Right renal cortex interstitium (tissue), 3 donors: Measurements from ENCODE around the gene SORCS3. TPM values are rescaled to one million over a fixed set of nuclear protein-coding genes. Genes with fewer than 3 reads are reported as not detected.

ENCODE experiments used
- DNase-seq, 3 donors: peaks; one replicate each; pipeline ENCODE4 v3.0.0-alpha.2; 2013; ENCODE audit warnings: low read depth in 3 of 3, low spot score in 2 of 3
- polyA plus RNA-seq, 3 donors: library from polyadenylated mRNA; unstranded; fragments of 120-200 nt; gene quantifications; one replicate each; pipeline ENCODE4 v1.2.1, GENCODE V29; 2013; ENCODE audit not compliant: insufficient read length in 3 of 3

The SORCS3 gene
- polyA plus RNA-seq, 3 donors = 2.6 to 4.1 (median 3.6) TPM

- no peak for DNase-seq
Measured at GRCh38 chr10:104767282-104767681, 126.2 kb downstream of the SORCS3 start.

- no peak for DNase-seq
Measured at GRCh38 chr10:104767745-104768144, 126.7 kb downstream of the SORCS3 start.

GRCh38 chr10:104773105-104773504 is 132.0 kb downstream of the SORCS3 start:
- no peak for DNase-seq

GRCh38 chr10:104774234-104774633 is 133.1 kb downstream of the SORCS3 start:
- no peak for DNase-seq

GRCh38 chr10:104777086-104777799 is 136.2 kb downstream of the SORCS3 start:
- DNase-seq = no peak

GRCh38 chr10:104778371-104778770 is 137.3 kb downstream of the SORCS3 start:
- DNase-seq = no peak

- DNase-seq = no peak
Measured at GRCh38 chr10:104779701-104780100, 138.6 kb downstream of the SORCS3 start.

GRCh38 chr10:104780165-104780564 is 139.1 kb downstream of the SORCS3 start:
- DNase-seq = no peak

GRCh38 chr10:104780946-104781595 is 140.0 kb downstream of the SORCS3 start:
- no peak for DNase-seq

GRCh38 chr10:104784452-104784851 is 143.4 kb downstream of the SORCS3 start:
- no peak for DNase-seq

GRCh38 chr10:104791471-104791870 is 150.4 kb downstream of the SORCS3 start:
- no peak for DNase-seq

- no peak for DNase-seq
Measured at GRCh38 chr10:104795411-104795810, 154.3 kb downstream of the SORCS3 start.

GRCh38 chr10:104796823-104797222 is 155.7 kb downstream of the SORCS3 start:
- no peak for DNase-seq

- DNase-seq = no peak
Measured at GRCh38 chr10:104802941-104803340, 161.9 kb downstream of the SORCS3 start.

- DNase-seq = no peak
Measured at GRCh38 chr10:104804880-104805279, 163.8 kb downstream of the SORCS3 start.

GRCh38 chr10:104806801-104807200 is 165.7 kb downstream of the SORCS3 start:
- no peak for DNase-seq

GRCh38 chr10:104807581-104808310 is 166.7 kb downstream of the SORCS3 start:
- no peak for DNase-seq

GRCh38 chr10:104809288-104810090 is 168.4 kb downstream of the SORCS3 start:
- no peak for DNase-seq

GRCh38 chr10:104811166-104811565 is 170.1 kb downstream of the SORCS3 start:
- DNase-seq = no peak

GRCh38 chr10:104816501-104816900 is 175.4 kb downstream of the SORCS3 start:
- DNase-seq = no peak

GRCh38 chr10:104819731-104820130 is 178.6 kb downstream of the SORCS3 start:
- no peak for DNase-seq
